NCI-H2107 (cell line): ENCODE measurements around the gene PRCP.
"Not testable (repeated sequence)": the region's sequence is repeated elsewhere in the genome, so short reads cannot be mapped to it uniquely, and the experiment has no call there.

ENCODE experiments used
- DNase-seq: peaks from one replicate; lab custom pipeline; 2025; lab: John Stamatoyannopoulos, UW

The PRCP gene

DNA sequence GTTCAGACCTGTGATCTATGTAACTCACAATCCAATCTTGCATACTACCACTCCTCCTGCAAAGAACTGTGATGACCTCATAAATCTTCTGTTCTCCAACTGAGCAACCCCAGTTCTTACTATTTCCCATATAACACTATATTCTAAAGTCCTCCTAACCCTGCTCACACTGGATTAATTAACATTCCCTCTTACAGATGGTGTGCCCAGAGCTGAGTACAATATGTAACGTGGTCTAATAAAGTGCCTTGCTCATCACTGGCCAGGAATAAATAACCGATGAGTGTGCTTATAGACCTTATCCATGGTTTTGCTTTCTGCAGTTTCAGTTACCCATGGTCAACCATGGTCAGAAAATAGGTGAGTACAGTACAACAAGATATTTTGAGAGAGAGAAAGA, 28.6 kb downstream of the PRCP start:
- no peak for DNase-seq

DNA sequence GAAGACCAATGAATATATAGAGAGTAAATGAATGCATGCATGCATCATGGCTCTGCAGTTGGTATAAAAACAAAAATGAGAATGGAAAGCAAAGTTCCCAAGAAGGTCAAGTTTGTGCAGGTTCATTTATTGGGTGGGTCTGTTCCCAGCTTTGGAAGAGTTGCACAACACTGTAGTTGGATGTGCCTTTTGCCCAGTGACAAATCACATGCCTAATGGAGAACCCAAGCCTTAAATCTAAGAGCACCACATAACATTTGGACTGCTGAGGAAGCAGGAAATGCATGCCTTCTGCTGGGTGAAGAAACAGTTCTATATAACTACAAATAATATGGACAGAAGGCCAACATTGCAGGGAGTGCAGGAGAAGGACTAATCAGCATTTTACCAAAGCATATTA, 30.6 kb downstream of the PRCP start:
- DNase-seq: no peak

DNA sequence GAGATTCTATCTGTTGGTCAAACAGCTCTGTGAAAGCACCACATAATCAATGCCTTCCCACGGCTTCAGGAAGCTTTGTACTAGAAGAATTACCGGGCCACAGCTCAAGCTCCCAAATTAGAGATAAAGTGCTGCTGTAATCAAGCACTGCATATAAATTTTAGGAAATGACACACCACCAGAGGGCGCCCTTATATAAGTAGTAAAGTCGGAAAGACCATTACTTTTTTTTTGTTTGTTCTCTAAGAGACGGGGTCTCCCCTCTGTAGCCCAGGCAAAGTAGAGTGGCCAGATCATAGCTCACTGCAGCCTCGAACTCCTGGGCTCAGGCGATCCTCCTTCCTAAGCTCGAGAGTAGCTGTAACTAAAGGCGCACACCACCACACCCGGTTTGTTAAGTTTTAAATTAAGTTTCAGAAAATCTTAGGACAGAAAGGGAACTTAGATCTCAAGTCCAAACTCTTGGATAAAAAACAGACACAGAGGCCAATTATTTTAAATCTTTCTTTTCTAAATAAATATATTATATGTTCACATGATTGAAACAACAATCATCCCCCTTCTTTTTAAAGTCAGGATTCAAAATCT, 32.6 kb downstream of the PRCP start:
- peak; percentile 37 for DNase-seq

DNA sequence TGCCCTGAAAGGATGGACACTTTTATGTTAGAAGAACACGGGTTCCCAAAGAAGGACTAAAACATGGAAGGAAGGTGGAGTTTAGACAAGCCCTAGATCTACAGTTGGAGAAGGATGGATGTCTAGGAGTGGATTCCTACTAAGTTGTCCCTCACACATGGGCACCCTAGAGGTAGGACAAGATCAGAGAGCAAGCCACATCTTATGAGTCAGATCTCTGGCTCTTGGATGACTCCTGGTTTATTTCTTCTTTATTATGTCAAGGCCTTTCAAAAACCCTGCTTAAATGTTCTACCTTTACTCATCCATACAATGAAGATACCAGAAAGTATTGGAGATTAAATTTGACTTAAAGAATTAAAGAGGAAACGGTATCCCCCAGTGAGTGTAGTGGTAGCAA, 34.4 kb downstream of the PRCP start:
- DNase-seq: no peak

DNA sequence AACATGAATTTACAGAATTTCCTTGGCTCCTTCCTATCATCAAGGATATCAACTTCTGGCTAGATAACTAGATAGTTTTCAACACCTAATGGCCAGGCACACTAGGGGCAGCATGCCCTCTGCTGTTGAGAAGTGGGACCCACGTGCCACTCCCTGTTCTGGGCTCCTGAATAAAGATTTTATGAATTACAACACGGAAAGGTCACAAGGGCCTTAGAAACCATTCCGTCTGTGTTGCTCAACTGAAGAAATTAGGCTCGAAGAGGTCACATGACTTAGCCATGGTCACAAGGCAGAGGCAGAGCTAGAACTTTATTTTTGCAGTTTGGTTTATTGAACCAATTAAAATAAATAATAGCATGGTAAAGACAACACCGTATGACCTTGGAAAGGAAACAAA, 36.0 kb downstream of the PRCP start:
- no peak for DNase-seq

DNA sequence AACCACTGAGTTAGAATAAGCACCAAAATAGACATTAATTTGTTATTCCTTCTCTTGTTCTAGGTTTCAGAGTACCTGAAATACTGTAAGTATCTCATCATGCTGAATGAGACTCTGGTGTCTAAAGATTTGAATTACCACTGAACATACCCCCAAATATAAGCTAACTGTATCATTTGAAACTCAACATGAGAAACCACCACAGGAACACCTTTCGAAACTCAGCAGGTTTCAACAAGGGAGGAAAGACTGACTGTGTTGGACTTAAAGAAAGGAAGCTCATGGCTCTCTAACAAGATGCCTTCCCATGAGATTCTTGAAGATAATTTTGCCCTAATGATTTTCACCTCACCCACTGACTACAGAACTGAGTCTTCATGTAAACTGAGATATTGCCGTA, 37.0 kb downstream of the PRCP start:
- no peak for DNase-seq

DNA sequence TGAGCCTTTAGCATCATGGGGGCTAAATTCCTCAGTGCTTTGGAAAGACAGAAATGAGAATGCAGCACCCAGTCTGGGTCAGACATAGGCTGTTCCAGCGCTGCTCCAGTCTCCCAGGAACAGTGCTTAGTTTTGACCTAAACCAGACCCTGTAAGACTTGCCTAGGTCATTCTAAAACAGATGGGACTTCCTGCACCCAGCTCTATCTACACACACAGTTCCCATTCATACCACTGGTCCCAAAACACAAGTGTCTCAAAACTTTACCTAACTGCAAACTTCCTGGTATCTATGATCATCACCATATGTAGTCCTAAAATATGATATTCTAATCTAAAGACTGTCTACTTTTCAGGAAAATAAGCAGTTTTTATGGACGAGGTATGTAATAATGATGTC, 37.9 kb downstream of the PRCP start:
- no peak for DNase-seq

DNA sequence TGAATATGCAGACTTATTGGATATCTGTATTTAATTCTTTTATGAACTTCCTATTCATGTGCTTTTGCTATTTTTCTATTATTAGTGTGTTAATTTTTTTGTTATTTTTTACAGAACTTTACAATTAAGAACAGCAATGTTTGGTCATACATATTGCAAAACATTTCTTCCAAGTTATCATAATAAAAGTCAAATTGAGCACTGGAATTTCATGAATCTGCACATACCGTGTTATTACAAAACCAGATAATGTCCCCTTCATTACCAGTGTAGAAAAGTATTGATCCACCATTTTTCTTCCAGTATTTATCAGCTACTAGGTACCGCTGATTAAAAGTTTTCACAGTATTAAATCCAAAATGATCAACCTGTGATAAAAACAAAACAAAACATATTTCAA, 40.5 kb downstream of the PRCP start:
- DNase-seq: no peak

DNA sequence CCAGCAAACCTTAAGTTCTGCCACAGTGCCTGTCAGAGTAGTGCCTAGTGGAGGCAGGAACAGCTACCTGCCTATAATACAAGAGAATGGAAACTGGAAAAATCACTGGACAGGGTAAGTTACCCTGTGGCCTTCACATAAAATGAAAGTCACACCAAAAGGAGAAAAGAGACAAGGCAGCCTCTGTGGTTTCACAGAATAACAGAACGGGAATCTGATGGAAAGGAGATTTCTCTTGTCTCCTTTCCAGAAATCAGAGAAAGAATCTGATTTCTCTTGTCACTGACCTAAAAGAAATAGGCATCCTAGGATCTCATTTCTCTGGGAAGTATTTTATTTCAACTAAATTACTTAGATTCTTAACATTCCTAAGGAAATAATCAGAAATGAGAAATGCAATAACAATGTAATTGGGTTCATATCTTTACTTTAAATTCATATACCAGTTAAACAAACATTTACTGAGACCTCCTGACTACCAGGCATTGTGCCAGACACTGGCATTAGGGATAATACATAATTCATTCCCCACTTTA, 41.6 kb downstream of the PRCP start:
- DNase-seq: no peak

DNA sequence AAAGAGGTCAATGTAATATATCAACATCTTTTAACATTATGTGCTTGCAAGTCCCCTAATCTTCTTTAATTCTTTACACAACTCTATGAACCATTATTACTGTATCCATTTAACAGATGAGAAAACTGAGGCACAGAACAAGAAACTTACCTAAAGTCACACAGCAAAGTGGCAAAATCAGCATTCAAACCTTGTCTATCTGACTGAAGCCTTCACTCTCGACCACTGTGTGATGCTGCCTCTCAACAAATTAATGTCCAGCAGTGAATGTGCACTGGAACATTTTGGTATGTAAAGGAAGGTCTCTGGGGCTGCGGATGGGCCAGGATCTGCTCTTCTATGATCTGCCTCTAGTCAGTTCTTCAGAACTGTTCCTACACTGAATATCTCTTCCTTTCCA, 42.1 kb downstream of the PRCP start:
- DNase-seq: no peak

DNA sequence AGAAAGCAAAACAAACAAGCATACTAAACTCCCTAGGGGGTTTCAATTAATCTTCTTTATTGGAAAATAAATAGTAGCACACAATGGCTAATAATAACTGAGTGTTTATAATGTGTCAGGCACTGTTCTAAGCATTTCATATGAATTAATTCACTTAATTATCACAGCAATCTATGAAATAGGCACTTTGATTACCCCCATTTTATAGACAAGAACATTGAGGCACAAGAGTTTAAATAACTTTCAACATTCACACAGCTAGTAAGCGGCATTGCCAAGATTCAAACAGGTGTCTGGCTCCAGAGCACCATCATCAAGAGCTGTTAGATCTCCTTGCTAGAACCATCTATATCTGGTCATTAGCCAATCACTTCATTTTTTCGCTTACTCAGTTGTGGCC, 43.1 kb downstream of the PRCP start:
- DNase-seq: no peak

DNA sequence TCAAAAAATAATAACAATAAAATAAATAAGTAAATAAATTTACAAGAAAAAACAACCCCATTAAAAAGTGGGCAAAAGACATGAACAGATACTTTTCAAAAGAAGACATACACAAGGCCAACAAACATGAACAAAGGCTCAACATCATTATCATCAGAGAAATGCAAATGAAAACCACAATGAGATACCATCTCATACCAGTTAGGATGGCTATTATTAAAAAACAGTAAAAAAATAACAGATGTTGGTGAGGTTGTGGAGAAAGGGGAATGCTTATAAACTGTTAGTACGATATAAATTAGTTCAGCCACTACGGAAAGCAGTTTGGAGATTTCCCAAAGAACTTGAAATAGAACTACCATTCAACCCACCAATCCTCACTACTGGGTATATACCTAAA, 44.6 kb downstream of the PRCP start:
- no peak for DNase-seq

DNA sequence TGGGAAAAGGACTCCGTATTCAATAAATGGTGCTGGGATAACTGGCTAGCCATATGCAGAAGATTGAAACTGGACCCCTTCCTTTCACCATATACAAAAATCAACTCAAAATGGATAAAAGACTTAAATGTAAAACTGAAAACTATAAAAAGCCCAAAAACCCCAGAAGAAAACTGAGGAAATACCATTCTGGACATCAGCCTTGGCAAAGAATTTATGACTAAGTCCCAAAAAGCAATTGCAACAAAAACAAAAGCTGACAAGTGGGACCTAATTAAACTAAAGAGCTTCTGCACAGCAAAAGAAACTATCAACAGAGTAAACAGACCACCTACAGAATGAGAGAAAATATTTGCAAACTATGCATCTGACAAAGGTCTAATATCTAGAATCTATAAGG, 45.3 kb downstream of the PRCP start:
- not testable (repeated sequence) for DNase-seq

DNA sequence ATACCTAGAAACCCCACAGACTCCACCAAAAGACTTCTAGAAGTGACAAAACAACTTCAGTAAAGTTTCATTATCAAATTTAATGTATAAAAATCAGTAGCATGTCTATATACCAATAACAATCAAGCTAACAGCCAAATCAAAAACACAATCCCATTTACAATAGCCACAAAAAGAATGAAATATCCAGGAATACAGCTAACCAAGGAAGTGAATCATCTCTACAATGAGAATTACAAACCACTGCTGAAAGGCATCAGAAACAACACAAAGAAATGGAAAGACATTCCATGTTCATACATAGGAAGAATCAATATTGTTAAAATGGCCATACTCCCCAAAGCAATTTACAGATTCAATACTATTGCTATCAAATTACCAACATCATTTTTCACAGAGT, 46.0 kb downstream of the PRCP start:
- DNase-seq: no peak

DNA sequence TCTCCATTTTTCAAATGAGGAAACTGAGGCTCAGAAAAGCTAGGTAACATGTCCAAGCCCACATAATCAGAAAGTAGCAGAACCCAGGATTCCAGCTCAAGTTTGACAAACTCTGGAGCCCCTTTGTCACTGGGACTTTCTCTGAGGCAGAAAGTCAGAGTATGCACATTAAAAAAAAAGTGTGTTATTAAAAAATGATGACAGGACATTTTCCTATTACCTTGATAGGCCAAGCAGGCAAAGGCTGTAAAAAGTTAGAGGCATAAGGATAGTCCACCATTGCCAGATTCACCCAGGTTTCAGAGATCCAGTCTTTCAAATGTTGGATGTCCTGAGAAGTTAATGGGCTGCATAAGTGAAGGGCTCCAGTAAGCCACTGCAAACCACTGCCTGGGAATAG, 51.4 kb downstream of the PRCP start:
- no peak for DNase-seq

DNA sequence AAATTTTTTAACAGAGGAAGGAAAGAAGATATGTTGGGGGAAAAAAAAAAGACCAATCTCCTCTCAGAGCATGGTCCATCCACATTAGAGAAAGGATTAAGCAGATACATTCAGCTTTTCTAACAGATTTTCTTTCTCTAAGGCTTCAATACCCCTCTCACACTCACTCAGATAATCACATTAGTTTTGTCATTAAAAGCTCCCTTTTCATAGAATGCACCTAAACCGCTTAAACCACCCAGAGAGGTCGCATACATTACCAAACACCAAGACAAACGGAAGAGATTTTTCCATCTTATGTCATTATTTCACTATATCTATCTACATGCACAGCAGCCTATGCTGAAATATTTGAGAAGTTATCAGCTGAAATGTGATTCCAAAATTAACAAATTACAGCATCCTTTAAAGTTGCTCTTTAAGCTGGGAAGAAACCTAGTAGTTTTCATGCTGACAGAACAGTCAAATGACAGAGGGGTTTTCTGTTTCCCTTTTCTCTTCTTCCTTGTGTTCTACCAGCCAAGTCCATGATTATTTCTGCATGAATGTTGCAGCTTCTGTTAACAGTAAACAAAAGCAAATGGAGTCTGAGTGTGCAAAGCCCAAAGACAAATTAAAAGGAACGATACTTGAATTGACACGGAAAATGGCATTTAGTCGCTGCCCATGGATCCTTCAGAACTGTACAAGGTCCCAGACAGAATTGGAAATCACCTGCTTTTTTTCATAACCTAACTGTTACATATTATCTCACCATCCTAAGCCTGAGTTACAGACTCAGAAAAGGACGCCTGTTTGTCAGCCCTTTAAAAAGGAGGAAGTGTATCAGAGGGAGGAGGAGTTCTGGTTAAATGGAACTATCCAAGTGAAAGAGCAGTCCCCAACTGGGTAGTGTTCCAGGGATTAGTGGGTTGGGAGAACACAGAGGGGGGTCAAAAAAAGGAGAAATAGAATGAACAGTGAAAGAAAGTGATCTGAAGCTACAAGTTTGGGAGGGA, 54.6 kb downstream of the PRCP start:
- no peak for DNase-seq

DNA sequence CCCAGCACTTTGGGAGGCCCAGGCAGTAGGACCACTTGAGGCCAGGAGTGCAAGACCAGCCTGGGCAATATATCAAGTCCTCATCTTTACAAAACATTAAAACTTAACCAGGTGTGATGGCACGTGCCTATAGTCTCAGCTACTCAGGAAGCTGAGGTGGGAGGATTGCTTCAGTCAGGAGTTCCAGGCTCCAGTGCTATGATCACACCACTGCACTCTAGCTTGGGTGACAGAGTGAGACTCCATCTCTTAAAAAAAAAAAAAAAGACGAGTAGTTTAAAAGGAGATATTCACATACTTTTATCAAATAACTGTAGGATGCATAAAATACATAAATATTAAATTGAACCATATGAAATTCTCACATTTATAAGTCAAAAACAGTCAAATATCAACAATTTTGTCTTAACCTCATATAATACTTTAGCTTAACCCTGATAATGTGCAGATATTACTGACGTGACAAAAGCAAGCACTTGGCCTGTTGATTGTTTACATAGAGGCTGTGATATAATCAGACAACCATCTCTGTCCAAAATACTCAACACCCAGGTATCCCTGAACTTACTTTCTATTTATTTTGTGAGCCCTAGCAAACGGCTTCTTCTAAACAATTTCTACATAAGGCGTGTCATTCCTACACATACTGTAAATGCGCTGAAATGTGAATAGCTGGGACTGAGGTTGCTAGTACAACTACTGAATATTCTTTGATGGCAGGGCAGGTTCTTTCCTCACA, 57.0 kb downstream of the PRCP start:
- DNase-seq: no peak

DNA sequence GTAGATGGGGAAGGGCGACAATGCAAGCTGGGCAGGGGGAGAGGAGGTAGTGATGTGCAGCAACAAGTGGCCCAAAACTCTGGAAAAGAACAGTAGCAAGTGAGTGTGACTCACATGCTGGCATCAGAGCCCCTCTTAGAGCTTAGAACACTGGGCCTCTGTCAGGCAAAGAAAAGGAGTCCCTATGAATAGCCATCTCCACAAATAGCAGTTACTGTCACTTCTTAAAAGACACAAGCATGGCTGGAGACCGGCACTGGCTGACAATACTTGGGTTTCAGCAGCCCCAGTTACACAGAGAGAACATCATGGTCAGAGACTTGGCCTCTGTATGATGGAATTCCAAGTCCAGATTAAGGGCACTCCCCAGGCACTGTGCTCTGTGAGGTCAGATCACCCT, 58.2 kb downstream of the PRCP start:
- no peak for DNase-seq

DNA sequence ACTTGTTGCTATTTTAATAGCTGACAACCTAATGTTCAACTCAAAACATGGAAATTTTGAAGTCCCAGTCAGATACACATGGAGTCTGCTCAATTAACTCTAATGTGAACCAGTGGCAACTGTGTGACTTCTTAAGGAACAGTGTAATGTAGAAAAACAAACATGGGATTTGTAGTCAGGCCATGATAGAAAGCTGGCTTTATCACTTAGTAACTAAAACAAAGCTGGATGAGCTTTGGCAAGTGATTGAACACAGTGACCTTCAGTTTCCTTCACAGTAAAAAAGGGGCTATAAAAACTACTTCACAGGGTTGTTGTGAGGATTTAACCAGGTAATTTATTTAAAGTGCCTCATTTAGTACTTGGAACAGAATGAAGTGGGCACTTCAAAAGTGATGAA, 62.6 kb downstream of the PRCP start:
- no peak for DNase-seq

DNA sequence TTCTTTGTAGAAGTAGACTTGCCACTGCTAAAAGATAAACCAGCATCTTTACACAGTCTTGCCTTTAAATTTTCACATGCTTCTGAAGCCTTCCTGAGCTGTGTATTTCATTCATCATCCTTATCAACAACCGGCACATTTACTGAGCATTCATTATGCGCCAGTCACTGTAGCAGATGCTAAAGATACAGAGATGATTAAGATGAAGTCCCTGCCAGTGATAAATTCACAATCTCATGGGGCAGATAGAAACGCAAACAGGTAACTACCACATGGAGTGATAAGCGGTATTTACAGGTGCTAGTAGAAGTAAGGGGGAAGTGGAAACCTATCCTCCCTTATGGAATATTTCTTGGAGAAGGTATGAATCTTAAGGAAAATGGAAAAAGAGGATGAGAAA, 67.2 kb downstream of the PRCP start:
- DNase-seq: no peak

DNA sequence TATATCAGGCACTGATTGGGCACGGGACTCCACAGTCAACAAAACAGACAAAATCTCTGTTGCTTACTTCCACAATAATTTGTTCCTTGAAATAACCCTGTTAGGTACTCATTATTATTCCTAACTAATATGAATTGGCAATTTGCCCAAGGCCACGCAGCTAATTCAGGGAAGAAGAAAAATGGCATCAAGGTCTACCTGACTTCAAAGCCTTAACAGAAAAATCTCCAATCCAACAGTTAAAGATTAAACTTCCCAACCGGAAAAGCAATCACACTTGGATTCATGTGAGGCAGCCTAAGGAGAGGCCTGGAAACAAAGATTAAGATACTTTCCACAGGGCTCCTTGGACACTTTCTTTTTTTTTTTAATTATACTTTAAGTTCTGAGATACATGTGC, 68.9 kb downstream of the PRCP start:
- DNase-seq: no peak

DNA sequence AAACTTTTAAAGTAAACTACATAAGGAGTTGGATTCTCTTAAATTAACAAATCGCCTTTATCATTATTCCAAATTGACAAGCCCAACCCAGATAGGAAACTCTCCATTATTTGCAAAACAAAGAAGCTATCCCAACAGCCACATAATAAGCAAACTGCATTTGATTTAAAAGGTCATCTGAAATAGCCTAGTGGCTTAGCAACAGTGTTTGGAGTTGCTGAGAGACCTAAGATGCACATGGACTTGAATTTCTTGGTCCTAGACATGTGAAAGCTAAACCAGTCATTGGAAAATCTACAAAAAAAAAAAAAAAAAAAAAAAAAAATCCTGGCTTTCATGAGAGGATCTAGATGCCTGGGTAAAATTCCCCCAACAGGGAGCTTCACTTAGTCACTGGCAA, 69.5 kb downstream of the PRCP start:
- DNase-seq: no peak

DNA sequence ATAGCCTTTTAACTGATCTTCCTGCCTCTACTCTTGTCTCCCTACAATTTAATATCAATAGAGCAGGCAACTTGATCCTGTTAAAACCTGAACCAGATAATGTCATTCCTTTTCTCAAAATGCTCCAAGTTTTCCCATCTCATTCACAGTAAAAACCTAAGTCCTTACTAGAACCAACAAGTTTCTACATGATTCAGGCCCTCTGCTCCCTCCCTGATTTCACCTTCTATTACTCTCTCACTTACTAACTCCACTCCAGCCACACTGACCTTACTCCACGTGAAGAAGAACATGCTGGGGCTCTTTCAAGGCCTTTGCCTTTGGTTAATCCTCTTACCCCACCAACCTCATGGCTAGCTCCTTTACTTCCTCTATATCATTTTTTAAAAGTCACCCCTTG, 71.1 kb downstream of the PRCP start:
- DNase-seq: no peak
